NCI-H446 treated with DMSO at 0.1 percent for 48 hours (cell line): Measurements from ENCODE around the gene LYST.
"Not testable (repeated sequence)": the region's sequence is repeated elsewhere in the genome, so short reads cannot be mapped to it uniquely, and the experiment has no call there.

ENCODE experiments used
- DNase-seq: peaks from one replicate; lab custom pipeline; 2025; lab: John Stamatoyannopoulos, UW

Gene LYST, protein sequence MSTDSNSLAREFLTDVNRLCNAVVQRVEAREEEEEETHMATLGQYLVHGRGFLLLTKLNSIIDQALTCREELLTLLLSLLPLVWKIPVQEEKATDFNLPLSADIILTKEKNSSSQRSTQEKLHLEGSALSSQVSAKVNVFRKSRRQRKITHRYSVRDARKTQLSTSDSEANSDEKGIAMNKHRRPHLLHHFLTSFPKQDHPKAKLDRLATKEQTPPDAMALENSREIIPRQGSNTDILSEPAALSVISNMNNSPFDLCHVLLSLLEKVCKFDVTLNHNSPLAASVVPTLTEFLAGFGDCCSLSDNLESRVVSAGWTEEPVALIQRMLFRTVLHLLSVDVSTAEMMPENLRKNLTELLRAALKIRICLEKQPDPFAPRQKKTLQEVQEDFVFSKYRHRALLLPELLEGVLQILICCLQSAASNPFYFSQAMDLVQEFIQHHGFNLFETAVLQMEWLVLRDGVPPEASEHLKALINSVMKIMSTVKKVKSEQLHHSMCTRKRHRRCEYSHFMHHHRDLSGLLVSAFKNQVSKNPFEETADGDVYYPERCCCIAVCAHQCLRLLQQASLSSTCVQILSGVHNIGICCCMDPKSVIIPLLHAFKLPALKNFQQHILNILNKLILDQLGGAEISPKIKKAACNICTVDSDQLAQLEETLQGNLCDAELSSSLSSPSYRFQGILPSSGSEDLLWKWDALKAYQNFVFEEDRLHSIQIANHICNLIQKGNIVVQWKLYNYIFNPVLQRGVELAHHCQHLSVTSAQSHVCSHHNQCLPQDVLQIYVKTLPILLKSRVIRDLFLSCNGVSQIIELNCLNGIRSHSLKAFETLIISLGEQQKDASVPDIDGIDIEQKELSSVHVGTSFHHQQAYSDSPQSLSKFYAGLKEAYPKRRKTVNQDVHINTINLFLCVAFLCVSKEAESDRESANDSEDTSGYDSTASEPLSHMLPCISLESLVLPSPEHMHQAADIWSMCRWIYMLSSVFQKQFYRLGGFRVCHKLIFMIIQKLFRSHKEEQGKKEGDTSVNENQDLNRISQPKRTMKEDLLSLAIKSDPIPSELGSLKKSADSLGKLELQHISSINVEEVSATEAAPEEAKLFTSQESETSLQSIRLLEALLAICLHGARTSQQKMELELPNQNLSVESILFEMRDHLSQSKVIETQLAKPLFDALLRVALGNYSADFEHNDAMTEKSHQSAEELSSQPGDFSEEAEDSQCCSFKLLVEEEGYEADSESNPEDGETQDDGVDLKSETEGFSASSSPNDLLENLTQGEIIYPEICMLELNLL (N-terminal part only)

DNA sequence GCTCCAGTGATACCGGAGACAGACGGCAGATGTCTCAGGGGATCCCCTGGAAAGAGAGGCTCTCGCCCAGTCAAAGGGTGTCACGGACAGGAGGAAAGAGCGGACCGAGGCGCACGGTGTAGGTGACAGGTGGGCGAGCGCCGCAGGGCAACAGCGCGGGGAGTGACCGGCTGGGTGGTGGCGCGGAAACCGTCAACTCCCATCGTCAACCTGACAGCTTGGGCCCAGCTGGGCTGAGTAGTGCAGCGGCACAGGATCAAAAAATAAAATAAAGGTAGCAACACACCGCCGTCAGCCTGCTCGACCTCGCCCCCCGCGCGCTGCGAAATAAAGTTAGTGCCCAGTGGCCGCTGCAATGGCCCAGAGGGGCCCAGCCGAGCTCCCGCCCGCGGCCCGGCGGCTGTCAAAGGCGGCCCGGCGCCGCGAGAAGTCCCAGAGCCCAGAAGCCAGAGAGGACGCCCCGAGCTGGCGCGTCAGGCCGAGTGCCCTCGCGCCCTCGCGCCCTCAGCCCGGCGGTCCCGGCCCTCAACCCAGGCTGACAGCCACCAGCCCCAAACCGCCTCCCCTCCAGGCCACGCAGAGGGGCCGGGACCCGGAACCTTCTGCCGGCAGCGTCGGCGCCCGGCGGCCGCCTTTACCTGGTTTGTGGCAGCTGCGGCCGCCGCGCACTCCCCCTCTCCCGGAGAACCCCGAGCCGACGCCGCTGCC is at the start of gene LYST:
LYST (minus strand) TSS at position 702 of the 708 bp plus-strand sequence. CDS start 36,489 bp downstream, outside the sequence.
- no peak for DNase-seq

DNA sequence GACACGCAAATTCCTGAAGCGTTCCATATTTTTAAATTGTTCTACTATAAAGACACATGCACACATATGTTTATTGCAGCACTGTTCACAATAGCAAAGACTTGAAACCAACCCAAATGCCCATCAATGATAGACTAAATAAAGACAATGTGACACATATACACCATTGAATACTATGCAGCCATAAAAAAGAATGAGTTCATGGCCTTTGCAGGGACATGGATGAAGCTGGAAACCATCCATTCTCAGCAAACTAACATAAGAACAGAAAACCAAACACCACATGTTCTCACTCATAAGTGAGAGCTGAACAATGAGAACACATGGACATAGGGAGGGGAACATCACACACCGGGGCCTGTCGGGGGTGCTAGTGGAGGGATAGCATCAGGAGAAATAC is 48.8 kb upstream of the LYST start:
- not testable (repeated sequence) for DNase-seq

DNA sequence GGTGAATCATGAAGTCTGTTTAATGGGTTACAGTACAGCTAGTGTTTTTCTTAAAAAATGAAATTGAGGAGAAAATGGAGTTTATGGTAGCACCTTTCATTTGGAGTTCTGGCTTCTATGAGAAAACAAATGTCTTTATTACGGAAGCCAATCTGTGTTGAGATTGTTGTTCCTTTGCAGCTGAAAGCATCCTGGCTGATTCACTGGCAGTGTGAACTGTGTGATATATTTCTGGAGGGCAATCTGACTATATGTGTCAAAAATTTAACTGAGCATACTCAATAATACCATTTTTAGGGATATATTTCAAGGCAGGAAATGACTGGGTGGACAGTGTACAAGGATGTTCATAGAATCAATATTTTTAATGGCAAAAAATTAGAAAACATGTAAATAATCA is 46.6 kb upstream of the LYST start:
- no peak for DNase-seq

DNA sequence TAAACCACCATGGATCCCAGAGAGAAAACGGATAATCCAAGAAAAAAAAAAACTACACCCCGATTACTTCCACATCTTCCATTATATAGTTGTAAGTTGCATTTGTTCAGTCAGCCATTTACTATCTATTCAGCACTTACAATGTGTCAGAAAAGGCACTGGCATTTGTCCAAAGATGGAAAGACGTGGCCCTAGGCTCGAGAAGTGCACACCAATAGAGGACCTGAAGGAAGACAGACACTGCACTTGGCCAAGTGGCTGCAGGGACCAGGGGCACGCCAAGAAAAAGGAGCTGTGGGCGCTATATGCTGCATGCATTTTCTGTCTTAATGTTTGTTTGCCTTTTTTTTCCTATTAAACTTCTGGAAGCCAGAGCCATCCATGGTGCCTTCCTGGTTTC is 45.2 kb upstream of the LYST start:
- no peak for DNase-seq

DNA sequence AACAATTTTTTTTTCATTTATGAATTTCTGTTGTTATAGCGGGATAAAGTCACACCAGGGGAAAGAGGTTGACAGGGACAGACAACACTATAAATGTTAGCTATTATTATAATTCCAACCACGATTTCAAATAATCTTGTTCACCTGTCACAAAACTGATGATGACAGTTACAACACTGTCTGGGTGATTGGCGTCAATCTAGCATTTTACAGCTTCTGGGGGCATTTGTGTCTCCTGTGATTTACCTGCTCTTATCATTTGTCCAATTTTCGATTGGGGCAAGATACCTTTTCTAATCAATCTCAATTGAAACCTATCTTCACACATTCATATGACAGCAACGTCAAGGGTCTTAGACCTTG is 44.6 kb upstream of the LYST start:
- no peak for DNase-seq

DNA sequence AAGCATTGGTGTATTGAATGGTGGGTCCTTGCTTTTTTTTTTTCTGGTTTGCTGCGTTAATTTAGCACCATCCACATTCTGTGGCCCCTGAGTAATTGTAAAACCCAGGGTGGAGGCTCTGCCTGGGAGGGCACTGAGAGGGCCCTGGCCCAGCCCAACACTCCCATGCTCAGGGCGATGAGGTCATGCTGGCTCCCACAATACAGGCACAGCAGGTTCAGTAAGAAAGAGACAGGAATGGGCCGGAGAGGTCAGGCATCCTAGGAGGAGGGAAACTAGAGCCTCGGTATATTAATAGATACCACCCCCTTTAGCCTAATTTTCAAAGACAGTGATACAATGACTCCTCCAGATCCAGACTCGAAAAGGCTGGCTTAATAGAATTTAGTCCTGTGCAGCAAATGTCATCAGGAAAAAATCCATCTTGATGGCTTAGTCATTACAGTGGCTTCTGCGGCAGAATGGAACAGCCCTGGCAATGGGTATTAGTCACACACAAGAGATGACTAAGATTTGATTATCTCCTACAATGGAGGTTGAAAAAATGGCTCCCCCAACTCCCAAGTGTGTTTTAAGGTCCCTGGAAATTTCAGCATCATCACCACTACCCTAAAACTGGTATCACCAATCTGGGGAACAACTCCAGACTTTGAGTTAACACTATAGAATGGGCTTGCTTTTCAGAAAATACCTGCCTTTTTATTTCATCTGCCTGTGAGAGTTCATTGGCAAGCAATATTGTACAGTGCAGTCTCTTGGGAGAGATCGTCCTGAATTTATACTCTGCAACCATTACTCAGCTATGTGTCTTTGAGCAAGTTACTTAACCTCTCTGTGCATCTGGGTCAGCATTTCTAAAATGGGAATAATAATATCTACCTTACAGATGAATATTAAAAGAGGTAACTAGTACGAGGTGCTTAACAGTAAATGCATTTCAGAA is 43.9 kb upstream of the LYST start:
- peak; percentile 75 for DNase-seq

DNA sequence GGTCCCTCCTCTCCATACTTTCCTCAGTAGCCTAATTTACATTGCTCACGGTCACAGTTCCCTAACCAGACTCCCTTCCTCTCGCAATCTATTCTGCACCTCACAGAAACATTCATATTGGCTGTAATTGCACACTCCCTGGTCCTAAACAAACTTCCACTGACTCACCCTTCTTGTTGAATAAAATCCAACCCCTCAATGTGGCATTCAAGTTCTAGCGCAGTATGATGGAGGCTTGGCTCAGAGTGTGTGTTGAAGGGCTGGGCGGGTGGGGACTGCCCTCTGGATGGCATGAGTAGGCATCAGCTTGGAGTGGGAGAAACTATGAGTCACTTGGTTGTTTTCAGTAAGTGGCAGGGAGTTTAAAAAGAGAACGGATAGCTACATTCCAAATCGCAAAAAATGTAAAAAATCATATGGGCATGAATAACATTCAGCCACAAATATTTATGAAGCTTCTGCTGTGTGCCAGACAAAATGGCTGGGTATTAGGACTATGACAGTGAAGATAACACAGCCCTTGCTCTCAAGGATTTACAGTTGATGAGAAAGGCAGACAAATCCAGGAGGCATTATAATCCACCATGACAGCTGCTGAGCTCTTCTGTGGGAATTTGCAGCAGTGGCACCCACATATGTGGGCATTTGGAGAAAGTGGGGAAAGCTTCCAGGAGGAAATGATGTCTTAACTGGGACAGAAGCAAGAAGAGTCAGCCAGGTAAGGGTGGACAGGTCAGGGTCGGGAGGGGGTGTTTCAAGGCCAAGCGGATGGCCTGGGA is 42.2 kb upstream of the LYST start:
- DNase-seq = peak; percentile 79

DNA sequence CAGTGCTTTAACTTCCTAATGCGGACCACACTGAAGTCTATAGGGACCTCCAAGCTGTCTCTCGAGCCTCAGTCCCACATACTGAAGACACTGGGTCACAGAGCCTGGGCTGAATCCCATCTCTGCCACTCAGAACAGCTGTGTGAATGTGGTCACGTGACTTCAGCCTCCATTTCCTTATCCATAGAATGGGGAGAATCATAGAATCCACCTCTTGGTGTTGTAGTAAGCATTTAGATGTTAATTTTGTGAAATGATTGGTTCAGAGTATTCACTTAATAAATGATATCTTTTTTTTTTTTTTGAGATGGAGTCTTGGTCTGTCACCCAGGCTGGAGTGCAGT is 41.2 kb upstream of the LYST start:
- DNase-seq = no peak

DNA sequence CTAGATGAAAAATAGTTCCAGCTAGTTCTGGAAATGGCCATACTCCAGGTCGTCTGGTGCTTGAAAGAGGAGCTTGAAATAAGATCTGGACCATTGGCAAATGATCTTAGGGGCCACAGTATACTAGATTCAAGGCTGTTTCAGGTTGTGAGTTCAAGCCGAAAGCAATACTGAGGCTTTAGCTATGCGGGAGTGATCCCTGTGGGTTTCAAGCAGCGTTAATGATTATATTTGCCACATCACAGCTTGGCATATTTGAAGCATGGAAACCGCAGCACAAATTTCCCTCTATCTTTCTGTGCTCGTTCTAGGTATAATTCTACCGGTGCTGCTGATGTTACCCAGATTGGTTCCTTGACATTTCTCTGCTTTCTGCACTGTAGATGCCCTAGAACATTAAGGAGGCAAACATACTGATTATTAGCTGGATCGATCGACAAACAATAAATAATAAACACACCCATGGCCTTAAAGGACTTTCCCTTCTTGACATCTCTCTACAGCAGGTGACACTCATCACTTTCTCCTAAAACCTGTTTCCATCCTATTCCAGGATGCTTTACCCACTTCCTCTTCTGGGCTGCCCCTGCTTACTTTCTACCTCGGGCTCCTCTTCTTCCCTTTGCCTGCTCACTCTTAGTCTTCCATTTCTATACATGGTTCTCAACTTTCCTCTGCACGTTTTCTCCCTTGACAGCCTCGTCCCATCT is 40.6 kb upstream of the LYST start:
- no peak for DNase-seq

DNA sequence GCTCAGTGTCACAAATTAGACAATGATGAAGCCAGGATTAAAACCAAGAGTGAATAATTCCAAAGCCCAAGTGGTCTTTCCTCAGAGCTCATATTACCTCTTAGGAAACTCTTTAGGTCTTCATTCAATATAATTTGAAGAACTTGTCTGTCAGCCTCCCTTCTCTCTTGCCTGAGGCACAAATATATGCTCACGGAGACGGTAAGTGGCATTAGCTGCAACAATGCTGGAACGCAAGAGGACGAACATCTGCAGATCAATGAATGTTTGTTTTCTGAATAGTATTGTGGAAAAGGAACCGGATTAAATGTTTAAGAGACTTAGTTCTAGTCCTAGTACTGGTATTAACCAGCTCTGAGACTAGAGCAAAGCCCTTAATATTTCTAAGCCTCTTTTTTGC is 39.7 kb upstream of the LYST start:
- DNase-seq = no peak

DNA sequence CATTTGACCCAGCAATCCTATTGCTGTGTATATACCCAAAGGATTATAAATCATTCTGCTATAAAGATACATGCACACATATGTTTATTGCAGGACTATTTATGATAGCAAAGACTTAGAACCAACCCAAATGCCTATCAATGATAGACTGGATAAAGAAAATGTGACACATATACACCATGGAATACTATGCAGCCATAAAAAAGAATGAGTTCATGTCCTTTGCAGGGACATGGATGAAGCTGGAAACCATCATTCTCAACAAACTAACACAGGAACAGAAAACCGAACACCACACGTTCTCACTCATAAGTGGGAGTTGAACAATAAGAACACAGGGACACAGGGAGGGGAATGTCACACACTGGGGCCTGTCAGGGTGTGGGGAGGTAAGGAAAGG is 37.1 kb upstream of the LYST start:
- DNase-seq = not testable (repeated sequence)

DNA sequence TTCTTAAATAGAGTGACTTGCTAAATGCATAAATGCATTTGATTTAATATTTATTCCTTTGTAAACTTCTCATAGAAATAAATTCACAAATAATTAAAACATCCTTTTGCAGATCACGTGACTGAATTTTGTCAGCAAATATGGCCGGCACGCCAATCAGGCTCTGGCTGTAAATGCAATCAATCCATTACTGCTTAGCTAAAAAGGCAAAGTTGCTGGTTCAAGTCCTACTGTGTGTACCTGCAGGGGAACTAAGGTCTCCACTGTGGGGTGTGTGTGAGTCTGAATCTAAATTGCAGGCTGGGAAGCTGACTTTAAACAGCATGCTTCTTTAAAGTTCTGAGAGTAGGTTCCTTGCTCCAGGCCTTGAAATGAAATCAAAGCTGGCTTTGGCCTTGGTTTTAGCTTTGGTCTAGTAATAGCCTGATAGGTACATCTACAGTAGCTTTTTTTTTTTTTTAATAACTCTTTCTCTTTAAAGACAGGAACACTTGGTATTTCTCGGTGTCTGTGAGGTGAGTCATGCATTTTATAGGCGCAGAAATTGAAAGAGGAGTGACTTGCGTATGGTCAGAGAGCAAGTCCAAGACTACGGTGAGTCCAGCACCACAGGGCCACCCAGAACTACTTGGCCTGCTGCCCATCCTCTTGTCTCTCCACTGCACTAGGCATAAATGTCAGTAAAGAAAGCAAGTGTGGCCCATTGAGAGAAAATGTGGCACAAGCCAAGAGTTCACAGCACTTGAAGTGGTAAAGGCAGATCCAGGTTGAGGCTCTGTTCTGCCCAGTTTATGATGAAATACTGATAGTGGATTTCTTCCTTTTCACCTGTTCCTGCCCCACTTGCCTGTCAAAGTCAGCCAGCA is 36.2 kb upstream of the LYST start:
- no peak for DNase-seq

DNA sequence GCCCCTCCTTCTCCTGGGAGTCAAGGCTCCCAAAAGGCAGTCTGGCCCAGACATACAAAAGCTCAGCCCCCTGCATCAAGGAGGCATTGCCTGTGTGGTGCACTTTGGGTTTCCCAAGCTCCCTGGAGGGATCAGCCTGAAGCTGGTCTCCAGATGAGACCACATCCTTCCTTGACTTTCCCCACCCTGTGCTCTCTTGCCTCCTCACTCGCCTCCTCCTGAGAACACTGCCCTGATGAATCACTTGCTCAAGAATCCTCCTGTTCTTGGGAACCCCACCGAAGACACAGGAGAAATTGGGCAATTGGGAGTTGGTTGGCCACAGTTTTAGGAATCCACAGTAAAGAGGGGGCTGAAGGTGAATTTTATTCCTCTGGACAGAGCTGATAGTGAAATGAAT is 34.8 kb upstream of the LYST start:
- DNase-seq = no peak

DNA sequence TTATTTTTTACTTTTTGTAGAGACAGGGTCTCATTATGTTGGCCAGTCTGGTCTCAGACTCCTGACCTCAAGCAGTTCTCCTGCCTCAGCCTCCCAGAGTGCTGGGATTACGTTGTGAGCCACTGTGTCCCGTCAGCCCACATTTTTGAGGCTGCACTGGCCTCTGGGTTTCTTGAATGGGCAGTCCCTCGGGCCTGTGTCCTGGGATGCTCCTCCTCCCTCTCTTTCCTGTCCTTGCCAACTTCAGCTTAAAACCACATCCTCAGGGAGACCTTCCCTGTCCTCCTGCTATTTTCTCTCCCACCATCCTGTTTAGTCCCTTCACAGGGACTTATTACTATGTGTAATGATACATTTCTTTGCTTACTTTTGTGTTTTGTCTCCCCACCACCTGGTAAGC is 31.4 kb upstream of the LYST start:
- DNase-seq = no peak

DNA sequence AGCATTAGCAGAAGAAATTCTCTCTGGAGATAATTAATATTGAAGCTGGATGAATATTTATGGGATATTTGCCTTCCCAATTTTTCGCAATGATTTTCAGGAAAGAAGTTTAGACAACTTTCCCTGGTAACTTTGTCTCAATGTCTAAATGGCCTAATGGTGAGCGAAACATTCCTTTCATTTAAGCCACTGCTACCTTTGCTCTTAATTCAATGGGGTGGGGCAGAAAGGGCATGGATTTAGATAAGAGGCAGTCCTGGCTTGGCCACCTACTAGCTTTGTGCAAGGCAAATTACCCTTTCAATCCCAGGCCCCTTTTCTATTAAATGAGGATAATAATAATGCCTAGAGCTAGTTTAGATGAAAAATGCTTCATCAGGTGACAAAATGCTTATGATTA is 27.1 kb upstream of the LYST start:
- no peak for DNase-seq

DNA sequence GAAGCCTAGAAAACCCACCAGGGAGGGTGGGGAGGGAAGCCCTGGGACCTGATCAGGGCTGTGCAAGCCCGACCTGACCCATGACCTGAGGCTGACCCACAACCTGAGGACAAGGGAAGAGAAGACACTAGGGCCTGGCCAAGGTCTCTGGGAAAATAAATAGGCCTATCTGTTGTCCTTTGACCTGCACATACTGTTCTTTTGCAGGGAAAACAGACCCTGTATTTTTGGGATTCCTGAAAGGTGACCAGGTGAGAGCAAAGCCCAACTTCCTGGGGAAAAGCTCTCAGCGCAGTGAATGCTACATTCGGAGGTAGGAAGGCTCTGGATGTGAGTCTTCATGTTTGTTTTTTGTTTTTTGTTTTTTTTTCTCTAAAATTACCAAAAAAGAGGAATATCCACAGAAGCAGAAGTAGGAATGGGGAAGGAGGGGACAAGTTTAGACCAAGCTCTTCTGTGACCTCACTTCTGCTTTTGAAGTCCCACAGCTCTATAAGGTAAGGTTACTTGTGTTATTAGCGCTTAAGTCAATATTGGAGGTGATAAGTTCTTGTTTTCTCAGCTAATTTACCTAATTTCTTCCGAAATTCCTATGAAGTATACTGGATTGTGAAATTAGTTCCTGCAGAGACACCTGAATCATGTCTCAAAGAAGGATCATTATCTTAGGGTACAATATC is 26.2 kb upstream of the LYST start:
- DNase-seq = no peak

DNA sequence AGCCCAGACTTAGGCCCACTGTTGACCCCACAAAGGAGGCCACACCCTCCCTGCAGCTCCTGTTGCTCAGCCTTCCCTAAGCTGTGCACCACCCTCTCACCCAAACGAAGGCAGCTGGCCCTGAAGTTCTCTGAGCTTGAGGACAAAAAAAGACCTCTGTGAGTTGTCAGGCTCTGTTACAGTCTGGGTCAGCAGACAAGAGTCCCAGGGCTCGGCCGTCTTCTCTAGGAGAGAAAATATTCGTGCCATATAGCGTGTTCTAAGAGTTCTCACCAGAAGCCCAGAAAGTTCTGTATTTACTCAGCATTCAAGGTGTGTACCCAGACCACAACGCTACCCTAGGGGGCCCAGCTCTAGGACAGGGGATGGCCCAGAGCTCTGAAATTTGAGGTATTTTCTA is 25.5 kb upstream of the LYST start:
- no peak for DNase-seq
